ENCODE measurements around the gene SIRPA. TPM values are rescaled to one million over a fixed set of nuclear protein-coding genes. Genes with fewer than 3 reads are reported as not detected.

Gene SIRPA
- total RNA-seq, 1 experiment from 2014 or later: 8.9 TPM

GRCh38 chr20:1941226-1941625 is 46.0 kb downstream of the SIRPA start:
- H3K27me3 Mint-ChIP-seq (ENCODE audit: low read depth): peaks cover 25% of the 10 kb centered on the region
- H3K36me3 Mint-ChIP-seq: peaks cover 4% of the 10 kb centered on the region
- no peak for ATAC-seq
- CTCF ChIA-PET: no interaction called here
- DNase-seq (ENCODE audit: low spot score): no peak
- POLR2A ChIA-PET: interaction anchor here (0.6 kb wide), 1 partner anchor 1085 kb away, joined by 3 read pairs; no protein-coding TSS in a partner anchor
- TF ChIP-seq ZNF423 (CRISPR knock-in tag; IDR thresholded peaks at IDR 0.05): no peak
- TF ChIP-seq RELA (CRISPR knock-in tag; IDR thresholded peaks at IDR 0.05; ENCODE audit: borderline replicate concordance): no peak
- no peak for TF ChIP-seq ESRRA (CRISPR knock-in tag; IDR thresholded peaks at IDR 0.05; ENCODE audit: borderline replicate concordance)
- no peak for TF ChIP-seq TEAD1 (CRISPR knock-in tag; IDR thresholded peaks at IDR 0.05)
- no peak for TF ChIP-seq TP53 (CRISPR knock-in tag; IDR thresholded peaks at IDR 0.05)
- no peak for TF ChIP-seq ATF1 (CRISPR knock-in tag; IDR thresholded peaks at IDR 0.05)
- TF ChIP-seq ZNF219 (CRISPR knock-in tag; IDR thresholded peaks at IDR 0.05; ENCODE audit: borderline replicate concordance): no peak
- no peak for TF ChIP-seq ZNF512 (CRISPR knock-in tag; IDR thresholded peaks at IDR 0.05; ENCODE audit: borderline replicate concordance)
- no peak for TF ChIP-seq ZSCAN18 (CRISPR knock-in tag; IDR thresholded peaks at IDR 0.05)
- no peak for TF ChIP-seq ETV6 (CRISPR knock-in tag; IDR thresholded peaks at IDR 0.05)
- TF ChIP-seq NR2C2 (CRISPR knock-in tag; IDR thresholded peaks at IDR 0.05): no peak
- no peak for TF ChIP-seq ATF2 (CRISPR knock-in tag; IDR thresholded peaks at IDR 0.05; ENCODE audit: borderline replicate concordance, low read depth)
- H3K9me3 Mint-ChIP-seq: no peaks in the 10 kb centered on the region
- peaks cover 21% of the 10 kb centered on the region for H3K4me1 Mint-ChIP-seq
- H3K4me3 Mint-ChIP-seq: no peak overlapping the region
- peak overlapping the region; percentile 21; the same call in 1 of the 2 replicates for H3K27ac Mint-ChIP-seq

GRCh38 chr20:1942061-1942460 is 46.9 kb downstream of the SIRPA start:
- peaks cover 27% of the 10 kb centered on the region for H3K4me1 Mint-ChIP-seq

GRCh38 chr20:1942486-1943274 is 47.5 kb downstream of the SIRPA start:
- Mint-ChIP-seq H3K4me1 (peaks cover 30% of the 10 kb centered on the region), H3K27ac (no peak overlapping the region), H3K9me3 (no peaks in the 10 kb centered on the region), H3K4me3 (no peak overlapping the region), H3K36me3 (peaks cover 4% of the 10 kb centered on the region), H3K27me3 (ENCODE audit: low read depth) (peaks cover 29% of the 10 kb centered on the region)
- TF ChIP-seq SP1 (CRISPR knock-in tag; conservative IDR thresholded peaks at IDR 0.05): no peak
- ChIA-PET POLR2A (interaction anchor here (0.6 kb wide), 1 partner anchor 519 kb away, joined by 3 read pairs; no protein-coding TSS in a partner anchor), CTCF (interaction anchor here (1.6 kb wide), 1 partner anchor 229 kb away, joined by 4 read pairs; no protein-coding TSS in a partner anchor)
- ATAC-seq (no peak), DNase-seq (ENCODE audit: low spot score) (no peak)

More at GRCh38 chr20:1942061-1942460, 46.9 kb downstream of the SIRPA start:
- H3K27me3 Mint-ChIP-seq (ENCODE audit: low read depth): peaks cover 26% of the 10 kb centered on the region
- TF ChIP-seq OVOL2 (CRISPR knock-in tag; IDR thresholded peaks at IDR 0.05; ENCODE audit: borderline replicate concordance) (no peak), ZNF396 (CRISPR knock-in tag; IDR thresholded peaks at IDR 0.05; ENCODE audit: borderline replicate concordance) (no peak)
- no peak overlapping the region for H3K27ac Mint-ChIP-seq
- no peaks in the 10 kb centered on the region for H3K9me3 Mint-ChIP-seq
- peaks cover 4% of the 10 kb centered on the region for H3K36me3 Mint-ChIP-seq
- POLR2A ChIA-PET: no interaction called here
- H3K4me3 Mint-ChIP-seq: no peak overlapping the region
- no peak for ATAC-seq
- no peak for DNase-seq (ENCODE audit: low spot score)
- CTCF ChIA-PET: no interaction called here
